GM23338 (cell line): ENCODE measurements around the gene DOCK2. TPM values are rescaled to one million over a fixed set of nuclear protein-coding genes. Genes with fewer than 3 reads are reported as not detected.

ENCODE experiments used
- ATAC-seq: fragments of 200-7000 bp; cut with Tn5 transposase; 3 replicates; pipeline ENCODE4 v1.9.1; 2020
- DNase-seq: peaks from one replicate; pipeline ENCODE4 v3.0.0-alpha.2; 2015; ENCODE audit warnings: low spot score
- H2AFZ ChIP-seq: fragments of 200-600 bp; sonication (generic); 2 replicates; pipeline ENCODE4 v1.8.0; 2016; ENCODE audit warnings: antibody characterized with exemption, mild to moderate bottlenecking, moderate library complexity
- H3F3A ChIP-seq: fragments of 200-600 bp; sonication (generic); replicated peaks from 2 replicates; pipeline ENCODE4 v1.8.0; 2017; ENCODE audit warnings: antibody characterized with exemption, mixed run types, low read depth
- H3K27ac ChIP-seq: fragments of 200-600 bp; sonication (generic); 2 replicates; pipeline ENCODE4 v1.6.1; 2016; ENCODE audit warnings: low read depth
- H3K27me3 ChIP-seq: fragments of 200-600 bp; sonication (generic); 2 replicates; pipeline ENCODE4 v1.8.0; 2016; ENCODE audit warnings: mild to moderate bottlenecking, mixed run types, moderate library complexity; ENCODE audit not compliant: insufficient read depth
- H3K36me3 ChIP-seq: fragments of 200-600 bp; sonication (generic); 2 replicates; pipeline ENCODE4 v1.8.0; 2016; ENCODE audit warnings: mild to moderate bottlenecking; ENCODE audit not compliant: insufficient read depth
- H3K4me1 ChIP-seq: fragments of 200-600 bp; sonication (generic); 2 replicates; pipeline ENCODE4 v1.8.0; 2016; ENCODE audit warnings: mild to moderate bottlenecking, moderate library complexity; ENCODE audit not compliant: insufficient read depth
- H3K4me2 ChIP-seq: fragments of 200-600 bp; sonication (generic); 2 replicates; pipeline ENCODE4 v1.7.1; 2017; ENCODE audit warnings: mixed run types
- H3K4me3 ChIP-seq: fragments of 200-600 bp; sonication (generic); 2 replicates; pipeline ENCODE4 v1.6.1; 2016; ENCODE audit warnings: mixed run types
- H3K79me2 ChIP-seq: fragments of 200-600 bp; sonication (generic); replicated peaks from 2 replicates; pipeline ENCODE4 v1.8.0; 2017; ENCODE audit warnings: mild to moderate bottlenecking; ENCODE audit not compliant: insufficient read depth
- H3K9me2 ChIP-seq: fragments of 200-600 bp; sonication (generic); 2 replicates; pipeline ENCODE4 v1.8.0; 2017; ENCODE audit not compliant: insufficient read depth
- H4K20me1 ChIP-seq: fragments of 200-600 bp; sonication (generic); replicated peaks from 2 replicates; pipeline ENCODE4 v1.8.0; 2017; ENCODE audit warnings: mild to moderate bottlenecking; ENCODE audit not compliant: insufficient read depth
- H3K27ac Mint-ChIP-seq: 2 replicates; pipeline ENCODE4 v1.8.0; 2020; ENCODE audit warnings: inconsistent platforms, mild to moderate bottlenecking, moderate library complexity, mixed read lengths
- H3K27me3 Mint-ChIP-seq: 3 replicates; pipeline ENCODE4 v1.8.0; 2022; ENCODE audit warnings: low read depth, mild to moderate bottlenecking, moderate library complexity, mixed read lengths, inconsistent platforms; ENCODE audit not compliant: insufficient read depth, poor library complexity
- H3K36me3 Mint-ChIP-seq: 3 replicates; pipeline ENCODE4 v1.8.0; 2021; ENCODE audit warnings: low read depth, mild to moderate bottlenecking, inconsistent platforms, moderate library complexity, mixed read lengths
- H3K4me1 Mint-ChIP-seq: 3 replicates; pipeline ENCODE4 v1.8.0; 2020; ENCODE audit warnings: mild to moderate bottlenecking, inconsistent platforms, mixed read lengths
- H3K4me3 Mint-ChIP-seq: 3 replicates; pipeline ENCODE4 v1.8.0; 2021; ENCODE audit warnings: moderate library complexity, mild to moderate bottlenecking, inconsistent platforms, mixed read lengths
- H3K9me3 Mint-ChIP-seq: 3 replicates; pipeline ENCODE4 v1.8.0; 2020; ENCODE audit warnings: moderate library complexity, mild to moderate bottlenecking, inconsistent platforms, mixed read lengths
- CREB1 ChIP-seq: fragments of 250-450 bp; sonication (Bioruptor Pico); IDR thresholded peaks from 2 replicates; pipeline ENCODE4 v1.5.0; 2020; ENCODE audit warnings: low read depth, mild to moderate bottlenecking, moderate library complexity
- EZH2 ChIP-seq: fragments of 200-600 bp; sonication (generic); IDR thresholded peaks from one replicate; pipeline ENCODE4 v1.8.0; 2017; ENCODE audit warnings: antibody characterized with exemption, mild to moderate bottlenecking, low read depth; ENCODE audit not compliant: unreplicated experiment
- EZH2phosphoT487 ChIP-seq: fragments of 200-600 bp; sonication (generic); IDR thresholded peaks from one replicate; pipeline ENCODE4 v1.8.1; 2018; ENCODE audit warnings: antibody characterized with exemption; ENCODE audit not compliant: unreplicated experiment
- JUNB ChIP-seq: IDR thresholded peaks from one replicate; pipeline ENCODE4 v1.6.1; 2016; ENCODE audit warnings: antibody characterized with exemption; ENCODE audit not compliant: unreplicated experiment
- NANOG ChIP-seq: IDR thresholded peaks from 2 replicates; pipeline ENCODE4 v1.6.1; 2016; ENCODE audit warnings: antibody characterized with exemption, borderline replicate concordance
- POLR2AphosphoS5 ChIP-seq: IDR thresholded peaks from 2 replicates; pipeline ENCODE4 v1.6.1; 2016; ENCODE audit warnings: antibody characterized with exemption, low read depth
- STAT1 ChIP-seq: IDR thresholded peaks from one replicate; pipeline ENCODE4 v1.6.1; 2016; ENCODE audit warnings: antibody characterized with exemption; ENCODE audit not compliant: unreplicated experiment
- ZNF114 ChIP-seq: fragments of 250-450 bp; sonication (Bioruptor Pico); IDR thresholded peaks from 2 replicates; pipeline ENCODE4 v1.5.0; 2020; ENCODE audit warnings: mild to moderate bottlenecking, moderate library complexity
- ZNF331 ChIP-seq: fragments of 250-450 bp; sonication (Bioruptor Pico); IDR thresholded peaks from 2 replicates; pipeline ENCODE4 v1.5.0; 2020; ENCODE audit warnings: low read depth, mild to moderate bottlenecking, moderate library complexity
- polyA plus RNA-seq: library from polyadenylated mRNA; unstranded; fragments of >200 nt; fragmentation: Nextera tagmentation; extraction: Ambion mirVana; gene quantifications from 2 replicates; pipeline ENCODE4 v1.2.1, GENCODE V29; 2016
- total RNA-seq: library from RNA; depleted of rRNA; stranded (reverse); fragments of >200 nt; shearing (Covaris generic); gene quantifications from 2 replicates; pipeline ENCODE4 v1.2.3, GENCODE V29; 2014
- TF ChIP-seq, protein P1 (sequence below), 2 experiments: fragments of 200-600 bp in 1 of 2; sonication (generic) in 1 of 2; conservative IDR thresholded peaks; 2 replicates each; pipeline versions ENCODE4 v1.5.1 to v1.6.1; 2016 to 2017; ENCODE audit warnings: antibody characterized with exemption in 2 of 2, low read depth in 2 of 2, mild to moderate bottlenecking in 2 of 2, moderate library complexity in 1 of 2
- TF ChIP-seq, protein P2 (sequence below): IDR thresholded peaks from one replicate; pipeline ENCODE4 v1.6.1; 2018; ENCODE audit warnings: antibody characterized with exemption; ENCODE audit not compliant: unreplicated experiment
- TF ChIP-seq, protein P3 (sequence below): fragments of 250-450 bp; sonication (Bioruptor Pico); IDR thresholded peaks from 2 replicates; pipeline ENCODE4 v1.5.0; 2020; ENCODE audit warnings: mild to moderate bottlenecking, moderate library complexity
- TF ChIP-seq, protein P4 (sequence below): IDR thresholded peaks from 2 replicates; pipeline ENCODE4 v1.6.1; 2016; ENCODE audit warnings: antibody characterized with exemption

Gene DOCK2
- total and polyA plus RNA-seq, 2 experiments from 2014 or later: 3.7 to 9.4 TPM

DNA sequence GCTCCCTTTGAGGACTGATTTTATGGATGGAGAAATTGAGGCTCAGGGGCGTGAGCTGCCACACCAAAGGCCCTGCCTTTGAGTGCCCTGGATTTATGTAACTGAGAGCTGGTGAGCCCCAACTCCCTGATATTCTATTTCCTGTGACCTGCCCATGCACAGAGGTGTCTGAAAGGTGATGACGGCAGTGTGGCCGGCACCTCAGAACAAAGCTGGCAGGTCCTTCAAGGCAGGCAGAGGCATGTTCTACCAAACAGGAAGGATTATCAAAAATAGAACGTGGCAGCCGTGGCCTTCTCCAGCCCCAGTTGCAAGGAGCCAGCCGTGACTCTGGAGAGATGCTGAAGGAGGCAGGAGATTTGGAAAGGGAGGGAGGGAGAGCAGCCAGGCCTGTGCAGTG is 307.0 kb downstream of the DOCK2 start:
- Mint-ChIP-seq H3K9me3 (no peaks in the 10 kb centered on the region), H3K36me3 (no peaks in the 10 kb centered on the region), H3K4me3 (no peak overlapping the region), H3K27ac (no peak overlapping the region), H3K27me3 (peaks cover 2% of the 10 kb centered on the region), H3K4me1 (peaks cover 24% of the 10 kb centered on the region)
- H3K79me2 ChIP-seq: no peaks in the 10 kb centered on the region
- no peak overlapping the region for H3K4me3 ChIP-seq
- TF ChIP-seq NANOG: no peak
- TF ChIP-seq ZNF331 (CRISPR knock-in tag): no peak
- TF ChIP-seq POLR2AphosphoS5: no peak
- no peak for TF ChIP-seq CREB1 (CRISPR knock-in tag)
- TF ChIP-seq, protein P1, sequence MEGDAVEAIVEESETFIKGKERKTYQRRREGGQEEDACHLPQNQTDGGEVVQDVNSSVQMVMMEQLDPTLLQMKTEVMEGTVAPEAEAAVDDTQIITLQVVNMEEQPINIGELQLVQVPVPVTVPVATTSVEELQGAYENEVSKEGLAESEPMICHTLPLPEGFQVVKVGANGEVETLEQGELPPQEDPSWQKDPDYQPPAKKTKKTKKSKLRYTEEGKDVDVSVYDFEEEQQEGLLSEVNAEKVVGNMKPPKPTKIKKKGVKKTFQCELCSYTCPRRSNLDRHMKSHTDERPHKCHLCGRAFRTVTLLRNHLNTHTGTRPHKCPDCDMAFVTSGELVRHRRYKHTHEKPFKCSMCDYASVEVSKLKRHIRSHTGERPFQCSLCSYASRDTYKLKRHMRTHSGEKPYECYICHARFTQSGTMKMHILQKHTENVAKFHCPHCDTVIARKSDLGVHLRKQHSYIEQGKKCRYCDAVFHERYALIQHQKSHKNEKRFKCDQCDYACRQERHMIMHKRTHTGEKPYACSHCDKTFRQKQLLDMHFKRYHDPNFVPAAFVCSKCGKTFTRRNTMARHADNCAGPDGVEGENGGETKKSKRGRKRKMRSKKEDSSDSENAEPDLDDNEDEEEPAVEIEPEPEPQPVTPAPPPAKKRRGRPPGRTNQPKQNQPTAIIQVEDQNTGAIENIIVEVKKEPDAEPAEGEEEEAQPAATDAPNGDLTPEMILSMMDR (conservative IDR thresholded peaks at IDR 0.05; ENCODE audit: low read depth in 2 of 2): no peak
- TF ChIP-seq ZNF114 (CRISPR knock-in tag): no peak
- TF ChIP-seq, protein P2, sequence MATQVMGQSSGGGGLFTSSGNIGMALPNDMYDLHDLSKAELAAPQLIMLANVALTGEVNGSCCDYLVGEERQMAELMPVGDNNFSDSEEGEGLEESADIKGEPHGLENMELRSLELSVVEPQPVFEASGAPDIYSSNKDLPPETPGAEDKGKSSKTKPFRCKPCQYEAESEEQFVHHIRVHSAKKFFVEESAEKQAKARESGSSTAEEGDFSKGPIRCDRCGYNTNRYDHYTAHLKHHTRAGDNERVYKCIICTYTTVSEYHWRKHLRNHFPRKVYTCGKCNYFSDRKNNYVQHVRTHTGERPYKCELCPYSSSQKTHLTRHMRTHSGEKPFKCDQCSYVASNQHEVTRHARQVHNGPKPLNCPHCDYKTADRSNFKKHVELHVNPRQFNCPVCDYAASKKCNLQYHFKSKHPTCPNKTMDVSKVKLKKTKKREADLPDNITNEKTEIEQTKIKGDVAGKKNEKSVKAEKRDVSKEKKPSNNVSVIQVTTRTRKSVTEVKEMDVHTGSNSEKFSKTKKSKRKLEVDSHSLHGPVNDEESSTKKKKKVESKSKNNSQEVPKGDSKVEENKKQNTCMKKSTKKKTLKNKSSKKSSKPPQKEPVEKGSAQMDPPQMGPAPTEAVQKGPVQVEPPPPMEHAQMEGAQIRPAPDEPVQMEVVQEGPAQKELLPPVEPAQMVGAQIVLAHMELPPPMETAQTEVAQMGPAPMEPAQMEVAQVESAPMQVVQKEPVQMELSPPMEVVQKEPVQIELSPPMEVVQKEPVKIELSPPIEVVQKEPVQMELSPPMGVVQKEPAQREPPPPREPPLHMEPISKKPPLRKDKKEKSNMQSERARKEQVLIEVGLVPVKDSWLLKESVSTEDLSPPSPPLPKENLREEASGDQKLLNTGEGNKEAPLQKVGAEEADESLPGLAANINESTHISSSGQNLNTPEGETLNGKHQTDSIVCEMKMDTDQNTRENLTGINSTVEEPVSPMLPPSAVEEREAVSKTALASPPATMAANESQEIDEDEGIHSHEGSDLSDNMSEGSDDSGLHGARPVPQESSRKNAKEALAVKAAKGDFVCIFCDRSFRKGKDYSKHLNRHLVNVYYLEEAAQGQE: no peak
- no peak for TF ChIP-seq EZH2phosphoT487
- TF ChIP-seq, protein P3, sequence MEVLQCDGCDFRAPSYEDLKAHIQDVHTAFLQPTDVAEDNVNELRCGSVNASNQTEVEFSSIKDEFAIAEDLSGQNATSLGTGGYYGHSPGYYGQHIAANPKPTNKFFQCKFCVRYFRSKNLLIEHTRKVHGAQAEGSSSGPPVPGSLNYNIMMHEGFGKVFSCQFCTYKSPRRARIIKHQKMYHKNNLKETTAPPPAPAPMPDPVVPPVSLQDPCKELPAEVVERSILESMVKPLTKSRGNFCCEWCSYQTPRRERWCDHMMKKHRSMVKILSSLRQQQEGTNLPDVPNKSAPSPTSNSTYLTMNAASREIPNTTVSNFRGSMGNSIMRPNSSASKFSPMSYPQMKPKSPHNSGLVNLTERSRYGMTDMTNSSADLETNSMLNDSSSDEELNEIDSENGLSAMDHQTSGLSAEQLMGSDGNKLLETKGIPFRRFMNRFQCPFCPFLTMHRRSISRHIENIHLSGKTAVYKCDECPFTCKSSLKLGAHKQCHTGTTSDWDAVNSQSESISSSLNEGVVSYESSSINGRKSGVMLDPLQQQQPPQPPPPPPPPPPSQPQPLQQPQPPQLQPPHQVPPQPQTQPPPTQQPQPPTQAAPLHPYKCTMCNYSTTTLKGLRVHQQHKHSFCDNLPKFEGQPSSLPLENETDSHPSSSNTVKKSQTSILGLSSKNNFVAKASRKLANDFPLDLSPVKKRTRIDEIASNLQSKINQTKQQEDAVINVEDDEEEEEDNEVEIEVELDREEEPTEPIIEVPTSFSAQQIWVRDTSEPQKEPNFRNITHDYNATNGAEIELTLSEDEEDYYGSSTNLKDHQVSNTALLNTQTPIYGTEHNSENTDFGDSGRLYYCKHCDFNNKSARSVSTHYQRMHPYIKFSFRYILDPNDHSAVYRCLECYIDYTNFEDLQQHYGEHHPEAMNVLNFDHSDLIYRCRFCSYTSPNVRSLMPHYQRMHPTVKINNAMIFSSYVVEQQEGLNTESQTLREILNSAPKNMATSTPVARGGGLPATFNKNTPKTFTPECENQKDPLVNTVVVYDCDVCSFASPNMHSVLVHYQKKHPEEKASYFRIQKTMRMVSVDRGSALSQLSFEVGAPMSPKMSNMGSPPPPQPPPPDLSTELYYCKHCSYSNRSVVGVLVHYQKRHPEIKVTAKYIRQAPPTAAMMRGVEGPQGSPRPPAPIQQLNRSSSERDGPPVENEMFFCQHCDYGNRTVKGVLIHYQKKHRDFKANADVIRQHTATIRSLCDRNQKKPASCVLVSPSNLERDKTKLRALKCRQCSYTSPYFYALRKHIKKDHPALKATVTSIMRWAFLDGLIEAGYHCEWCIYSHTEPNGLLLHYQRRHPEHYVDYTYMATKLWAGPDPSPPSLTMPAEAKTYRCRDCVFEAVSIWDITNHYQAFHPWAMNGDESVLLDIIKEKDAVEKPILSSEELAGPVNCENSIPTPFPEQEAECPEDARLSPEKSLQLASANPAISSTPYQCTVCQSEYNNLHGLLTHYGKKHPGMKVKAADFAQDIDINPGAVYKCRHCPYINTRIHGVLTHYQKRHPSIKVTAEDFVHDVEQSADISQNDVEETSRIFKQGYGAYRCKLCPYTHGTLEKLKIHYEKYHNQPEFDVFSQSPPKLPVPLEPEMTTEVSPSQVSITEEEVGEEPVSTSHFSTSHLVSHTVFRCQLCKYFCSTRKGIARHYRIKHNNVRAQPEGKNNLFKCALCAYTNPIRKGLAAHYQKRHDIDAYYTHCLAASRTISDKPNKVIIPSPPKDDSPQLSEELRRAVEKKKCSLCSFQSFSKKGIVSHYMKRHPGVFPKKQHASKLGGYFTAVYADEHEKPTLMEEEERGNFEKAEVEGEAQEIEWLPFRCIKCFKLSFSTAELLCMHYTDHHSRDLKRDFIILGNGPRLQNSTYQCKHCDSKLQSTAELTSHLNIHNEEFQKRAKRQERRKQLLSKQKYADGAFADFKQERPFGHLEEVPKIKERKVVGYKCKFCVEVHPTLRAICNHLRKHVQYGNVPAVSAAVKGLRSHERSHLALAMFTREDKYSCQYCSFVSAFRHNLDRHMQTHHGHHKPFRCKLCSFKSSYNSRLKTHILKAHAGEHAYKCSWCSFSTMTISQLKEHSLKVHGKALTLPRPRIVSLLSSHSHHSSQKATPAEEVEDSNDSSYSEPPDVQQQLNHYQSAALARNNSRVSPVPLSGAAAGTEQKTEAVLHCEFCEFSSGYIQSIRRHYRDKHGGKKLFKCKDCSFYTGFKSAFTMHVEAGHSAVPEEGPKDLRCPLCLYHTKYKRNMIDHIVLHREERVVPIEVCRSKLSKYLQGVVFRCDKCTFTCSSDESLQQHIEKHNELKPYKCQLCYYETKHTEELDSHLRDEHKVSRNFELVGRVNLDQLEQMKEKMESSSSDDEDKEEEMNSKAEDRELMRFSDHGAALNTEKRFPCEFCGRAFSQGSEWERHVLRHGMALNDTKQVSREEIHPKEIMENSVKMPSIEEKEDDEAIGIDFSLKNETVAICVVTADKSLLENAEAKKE: no peak
- TF ChIP-seq JUNB: no peak
- TF ChIP-seq, protein P4, sequence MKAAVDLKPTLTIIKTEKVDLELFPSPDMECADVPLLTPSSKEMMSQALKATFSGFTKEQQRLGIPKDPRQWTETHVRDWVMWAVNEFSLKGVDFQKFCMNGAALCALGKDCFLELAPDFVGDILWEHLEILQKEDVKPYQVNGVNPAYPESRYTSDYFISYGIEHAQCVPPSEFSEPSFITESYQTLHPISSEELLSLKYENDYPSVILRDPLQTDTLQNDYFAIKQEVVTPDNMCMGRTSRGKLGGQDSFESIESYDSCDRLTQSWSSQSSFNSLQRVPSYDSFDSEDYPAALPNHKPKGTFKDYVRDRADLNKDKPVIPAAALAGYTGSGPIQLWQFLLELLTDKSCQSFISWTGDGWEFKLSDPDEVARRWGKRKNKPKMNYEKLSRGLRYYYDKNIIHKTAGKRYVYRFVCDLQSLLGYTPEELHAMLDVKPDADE: no peak
- no peak for TF ChIP-seq STAT1
- no peak for TF ChIP-seq EZH2
- no peaks in the 10 kb centered on the region for H4K20me1 ChIP-seq
- no peaks in the 10 kb centered on the region for H3K36me3 ChIP-seq
- H3K4me1 ChIP-seq: peaks cover 9% of the 10 kb centered on the region
- H2AFZ ChIP-seq: no peak overlapping the region
- no peaks in the 10 kb centered on the region for H3K27me3 ChIP-seq
- no peaks in the 10 kb centered on the region for H3K9me2 ChIP-seq
- H3K27ac ChIP-seq: no peak overlapping the region
- no peak for ATAC-seq
- no peak for DNase-seq
- no peak overlapping the region for H3K4me2 ChIP-seq
- H3F3A ChIP-seq: no peaks in the 10 kb centered on the region
